ENCODE measurements around the gene RAB1A. TPM values are rescaled to one million over a fixed set of nuclear protein-coding genes. Genes with fewer than 3 reads are reported as not detected.

Gene RAB1A
- total and polyA plus RNA-seq, 2 experiments from 2014 or later: 94.8 to 172 TPM

DNA sequence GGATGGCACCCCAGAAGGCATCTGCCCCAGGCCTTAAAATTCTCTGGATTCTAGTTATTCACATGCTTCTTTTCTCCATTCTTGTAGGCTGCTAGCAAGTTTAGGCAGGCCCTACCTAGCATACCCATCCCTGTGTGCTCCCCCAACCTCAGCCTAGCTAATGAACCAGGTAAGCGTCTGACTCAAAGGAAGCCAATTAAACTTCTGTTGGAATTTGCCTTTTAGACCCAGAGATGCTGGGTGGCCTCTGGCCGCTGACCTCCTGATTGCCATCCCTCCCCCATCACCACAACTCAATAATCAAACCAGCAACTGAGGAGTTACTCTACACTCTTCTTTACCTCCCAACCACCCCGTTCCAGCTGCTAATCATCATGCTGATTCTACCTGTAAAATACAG, 92.7 kb downstream of the RAB1A start (continued):
- TF ChIP-seq CTCF (conservative IDR thresholded peaks at IDR 0.05; ENCODE audit: low read depth in 2 of 2) (no peak), STAT1 (IDR thresholded peaks at IDR 0.05; ENCODE audit: unreplicated experiment) (no peak), EZH2phosphoT487 (IDR thresholded peaks at IDR 0.05; ENCODE audit: unreplicated experiment) (no peak), ZNF331 (CRISPR knock-in tag; IDR thresholded peaks at IDR 0.05; ENCODE audit: low read depth) (no peak), CREB1 (CRISPR knock-in tag; IDR thresholded peaks at IDR 0.05; ENCODE audit: low read depth) (no peak), ETS1 (IDR thresholded peaks at IDR 0.05) (no peak), NANOG (IDR thresholded peaks at IDR 0.05; ENCODE audit: borderline replicate concordance) (no peak), JUNB (IDR thresholded peaks at IDR 0.05; ENCODE audit: unreplicated experiment) (no peak), REST (IDR thresholded peaks at IDR 0.05; ENCODE audit: unreplicated experiment) (no peak)

Small RNAs within 50 kb of the gene (small RNA-seq; reads per million reads assigned to genes)
- not detected for gene RF00090 (ENCODE audit: low replicate concordance)

Other genes starting within 250 kb of the RAB1A start
- 2.2 and 2.7 TPM in 2 replicates for gene SLC1A4, start 140.7 kb downstream of the RAB1A start, total RNA-seq (2014; rRNA removed; shearing (Covaris generic))
- gene SLC1A4, start 140.7 kb downstream of the RAB1A start, polyA plus RNA-seq (2016; fragmentation: Nextera tagmentation; extraction: Ambion mirVana): 1.3 TPM in 2 replicates
- 20.7 and 24.4 TPM in 2 replicates for gene CEP68, start 73.7 kb downstream of the RAB1A start, total RNA-seq (2014; rRNA removed; shearing (Covaris generic))
- 11.8 and 13.0 TPM in 2 replicates for gene CEP68, start 73.7 kb downstream of the RAB1A start, polyA plus RNA-seq (2016; fragmentation: Nextera tagmentation; extraction: Ambion mirVana)
- 87.6 and 95.8 TPM in 2 replicates for gene ACTR2, start 97.7 kb upstream of the RAB1A start, total RNA-seq (2014; rRNA removed; shearing (Covaris generic))
- 69.8 and 73.6 TPM in 2 replicates for gene ACTR2, start 97.7 kb upstream of the RAB1A start, polyA plus RNA-seq (2016; fragmentation: Nextera tagmentation; extraction: Ambion mirVana)

Data from GM23338 (cell line).